Upper lobe of left lung (tissue), 4 donors: ENCODE measurements around the gene FIBCD1.

Experiments used
- EP300 ChIP-seq, 4 donors: sonication (generic); formaldehyde crosslinking; IDR thresholded peaks; one replicate each; pipeline ENCODE4 v1.5.1; 2017; ENCODE audit warnings: antibody characterized with exemption in 4 of 4, control low read depth in 2 of 4
- POLR2A ChIP-seq, 4 donors: fragments of 450-650 bp; IDR thresholded peaks; one replicate each; pipeline ENCODE4 v1.5.1; 2016 to 2017; ENCODE audit warnings: antibody characterized with exemption in 4 of 4, mild to moderate bottlenecking in 2 of 4
- TF ChIP-seq, protein P1 (sequence below), 6 experiments: fragments of 450-650 bp in 4 of 6; fragments of 200-600 bp in 2 of 6; sonication (generic) in 2 of 6; IDR thresholded peaks; one replicate each; pipeline ENCODE4 v1.5.1; 2016 to 2019; ENCODE audit warnings: antibody characterized with exemption in 6 of 6

DNA sequence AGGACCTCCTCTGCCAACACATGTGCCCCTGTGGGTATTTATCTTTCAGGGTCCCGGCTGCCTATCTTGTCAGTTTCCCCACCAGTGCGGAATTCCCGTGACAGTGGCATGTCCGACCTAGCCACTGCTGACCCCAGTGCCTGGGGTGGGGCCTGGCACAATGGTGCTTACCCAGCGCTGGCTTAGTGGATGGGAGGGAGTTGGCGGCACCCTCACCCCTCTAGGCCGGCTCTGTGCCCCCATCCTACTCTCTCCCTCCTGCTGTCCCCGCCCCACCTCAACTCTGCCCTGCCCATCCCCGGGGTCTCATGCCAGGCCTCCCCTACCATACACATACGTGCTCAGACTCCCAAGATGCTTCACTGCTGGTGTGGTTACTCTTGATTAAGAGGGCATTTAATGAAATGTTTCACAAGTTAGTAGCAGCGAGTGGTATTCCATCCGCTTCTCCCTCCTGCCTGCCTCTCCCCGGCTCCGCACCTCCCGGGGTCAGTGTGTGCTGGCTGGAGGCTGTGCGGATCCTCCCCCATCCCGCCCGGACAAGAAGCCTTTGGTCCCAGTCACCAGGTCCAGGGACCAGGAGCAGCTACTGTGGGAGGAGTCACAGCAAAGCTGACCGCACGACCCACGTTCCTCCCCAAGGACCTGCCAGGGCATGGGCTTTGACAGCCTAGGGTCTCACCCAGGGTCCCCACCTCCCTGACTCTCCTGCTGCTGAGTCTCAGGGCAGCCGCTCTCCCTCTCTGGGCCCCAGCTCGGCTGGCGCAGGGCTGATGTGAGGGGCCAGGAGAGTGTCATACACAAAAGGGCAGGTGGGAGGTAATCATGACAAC lies 32.9 kb downstream of the FIBCD1 start:
- TF ChIP-seq, protein P1, sequence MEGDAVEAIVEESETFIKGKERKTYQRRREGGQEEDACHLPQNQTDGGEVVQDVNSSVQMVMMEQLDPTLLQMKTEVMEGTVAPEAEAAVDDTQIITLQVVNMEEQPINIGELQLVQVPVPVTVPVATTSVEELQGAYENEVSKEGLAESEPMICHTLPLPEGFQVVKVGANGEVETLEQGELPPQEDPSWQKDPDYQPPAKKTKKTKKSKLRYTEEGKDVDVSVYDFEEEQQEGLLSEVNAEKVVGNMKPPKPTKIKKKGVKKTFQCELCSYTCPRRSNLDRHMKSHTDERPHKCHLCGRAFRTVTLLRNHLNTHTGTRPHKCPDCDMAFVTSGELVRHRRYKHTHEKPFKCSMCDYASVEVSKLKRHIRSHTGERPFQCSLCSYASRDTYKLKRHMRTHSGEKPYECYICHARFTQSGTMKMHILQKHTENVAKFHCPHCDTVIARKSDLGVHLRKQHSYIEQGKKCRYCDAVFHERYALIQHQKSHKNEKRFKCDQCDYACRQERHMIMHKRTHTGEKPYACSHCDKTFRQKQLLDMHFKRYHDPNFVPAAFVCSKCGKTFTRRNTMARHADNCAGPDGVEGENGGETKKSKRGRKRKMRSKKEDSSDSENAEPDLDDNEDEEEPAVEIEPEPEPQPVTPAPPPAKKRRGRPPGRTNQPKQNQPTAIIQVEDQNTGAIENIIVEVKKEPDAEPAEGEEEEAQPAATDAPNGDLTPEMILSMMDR (IDR thresholded peaks at IDR 0.05), result no peak
- TF ChIP-seq EP300 (IDR thresholded peaks at IDR 0.05), result no peak
- no peak for TF ChIP-seq POLR2A (IDR thresholded peaks at IDR 0.05)
